Measurements from ENCODE around the gene OTOGL. TPM values are rescaled to one million over a fixed set of nuclear protein-coding genes. Genes with fewer than 3 reads are reported as not detected.

OTOGL gene
- total RNA-seq, 2 experiments from 2014 or later: not detected

DNA sequence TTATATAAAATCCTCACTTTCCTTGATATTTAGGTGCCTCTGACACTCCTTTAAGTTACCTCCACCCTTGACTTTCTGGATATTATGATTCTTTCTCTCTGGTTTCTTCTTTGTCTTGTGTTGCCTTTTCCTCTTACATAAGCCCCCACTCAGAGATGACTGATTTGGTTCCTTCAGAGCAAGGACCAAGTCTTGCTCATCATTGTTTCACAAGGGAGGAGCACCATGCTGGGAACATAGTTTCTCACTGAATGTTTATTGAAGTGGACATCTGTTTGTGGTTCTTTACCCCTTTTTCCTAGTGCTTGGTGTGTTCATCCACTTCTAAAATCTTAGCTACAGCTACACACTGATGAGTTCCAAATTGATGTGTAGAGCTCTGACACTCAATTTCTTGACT, 183.4 kb downstream of the OTOGL start:
- intact Hi-C loops (cut with micrococcal nuclease; ENCODE audit: unreplicated experiment): no loop called here
- no TSS peak for BruUV-seq (replicated peaks)
- POLR2A ChIA-PET: no interaction called here
- Histone ChIP-seq H3K36me3 (ENCODE audit: insufficient read depth, low read length) (no peaks in the 10 kb centered on the region), H3K79me2 (ENCODE audit: insufficient read depth, low read depth, low read length) (no peaks in the 10 kb centered on the region), H4K20me1 (ENCODE audit: insufficient read depth, low read length) (no peaks in the 10 kb centered on the region), H3K4me1 (ENCODE audit: insufficient read depth, low read length, poor library complexity, severe bottlenecking) (no peaks in the 10 kb centered on the region), H3K4me2 (ENCODE audit: low read length) (no peak overlapping the region), H3K9me3 (ENCODE audit: low read length) (no peaks in the 10 kb centered on the region), H3K27ac (ENCODE audit: low read depth, low read length, poor library complexity, severe bottlenecking) (no peak overlapping the region), H3K4me3 (ENCODE audit: low read depth, low read length, poor library complexity, severe bottlenecking) (no peak overlapping the region), H2AFZ (ENCODE audit: low read length) (no peak overlapping the region), H3K9me2 (ENCODE audit: insufficient read depth, low read length) (no peaks in the 10 kb centered on the region)
- CTCF ChIA-PET (ENCODE audit: unreplicated experiment): no interaction called here
- no peak for TF ChIP-seq EZH2phosphoT487 (IDR thresholded peaks at IDR 0.05; ENCODE audit: borderline replicate concordance, low read depth, low read length)
- TF ChIP-seq CTCF (conservative IDR thresholded peaks at IDR 0.05; ENCODE audit: low read length): no peak
- DNase-seq (ENCODE audit: low spot score): no peak

DNA sequence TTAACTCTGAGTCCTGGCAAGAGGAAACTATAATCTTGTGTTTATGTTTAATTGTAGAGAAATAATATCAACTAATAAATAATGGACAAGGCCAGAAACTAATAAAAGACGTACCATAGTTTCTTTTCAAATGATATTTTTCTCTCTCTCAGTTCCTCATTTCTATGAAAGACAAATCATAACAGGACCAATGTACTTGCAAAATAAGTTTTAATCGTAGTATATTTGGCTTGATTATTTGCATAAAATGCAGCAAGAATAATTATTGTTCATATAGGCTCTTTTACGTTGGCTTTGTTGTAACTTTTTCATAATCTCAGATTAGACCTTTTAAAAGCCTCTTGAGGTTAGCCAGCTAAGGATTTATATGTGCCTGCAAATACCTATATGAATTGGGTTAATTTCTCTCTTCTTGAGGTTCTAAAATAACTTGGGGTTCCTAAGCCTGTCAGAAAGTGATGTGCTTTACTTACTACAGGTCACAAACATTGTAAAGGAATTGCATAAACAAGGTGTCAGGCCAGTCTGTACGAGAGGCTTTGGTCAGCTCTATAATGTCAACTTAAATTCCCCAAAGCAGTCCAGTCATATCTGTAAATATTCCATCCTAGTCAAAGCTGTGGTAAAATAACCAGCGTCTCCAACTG, 191.9 kb downstream of the OTOGL start:
- Histone ChIP-seq H3K4me1 (ENCODE audit: insufficient read depth, low read length, poor library complexity, severe bottlenecking) (no peaks in the 10 kb centered on the region), H3K27ac (ENCODE audit: low read depth, low read length, poor library complexity, severe bottlenecking) (no peak overlapping the region), H3K9me2 (ENCODE audit: insufficient read depth, low read length) (no peaks in the 10 kb centered on the region), H3K4me3 (ENCODE audit: low read depth, low read length, poor library complexity, severe bottlenecking) (no peak overlapping the region), H3K79me2 (ENCODE audit: insufficient read depth, low read depth, low read length) (no peaks in the 10 kb centered on the region), H3K9me3 (ENCODE audit: low read length) (no peaks in the 10 kb centered on the region), H4K20me1 (ENCODE audit: insufficient read depth, low read length) (no peaks in the 10 kb centered on the region), H3K36me3 (ENCODE audit: insufficient read depth, low read length) (no peaks in the 10 kb centered on the region), H3K4me2 (ENCODE audit: low read length) (no peak overlapping the region), H2AFZ (ENCODE audit: low read length) (no peak overlapping the region)
- TF ChIP-seq CTCF (conservative IDR thresholded peaks at IDR 0.05; ENCODE audit: low read length) (no peak), EZH2phosphoT487 (IDR thresholded peaks at IDR 0.05; ENCODE audit: borderline replicate concordance, low read depth, low read length) (no peak)
- intact Hi-C loops (cut with micrococcal nuclease; ENCODE audit: unreplicated experiment): no loop called here
- POLR2A ChIA-PET: interaction anchor here (0.8 kb wide), 1 partner anchor 30 kb away, joined by 3 read pairs; no protein-coding TSS in a partner anchor
- no TSS peak for BruUV-seq (replicated peaks)
- CTCF ChIA-PET (ENCODE audit: unreplicated experiment): no interaction called here
- DNase-seq (ENCODE audit: low spot score): no peak

DNA sequence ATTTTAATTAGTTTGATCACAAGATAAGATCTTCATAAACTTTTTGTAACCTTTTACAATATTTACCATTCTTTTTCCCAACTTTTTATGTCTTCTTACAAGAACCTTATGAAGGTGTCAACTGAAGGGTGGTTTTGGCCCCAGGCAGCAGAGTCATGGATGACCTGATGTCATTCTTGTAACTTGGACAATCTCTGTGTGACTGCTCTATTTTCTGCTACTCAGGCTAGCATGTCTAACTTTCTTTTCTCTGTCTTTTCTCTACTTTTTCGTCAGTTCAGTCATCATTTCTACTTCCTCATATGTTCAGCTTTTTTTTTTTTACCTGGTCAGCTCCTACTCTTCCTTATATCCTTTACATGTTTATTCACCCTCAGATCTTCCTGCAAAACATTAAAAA, 194.0 kb downstream of the OTOGL start:
- H3K4me2 ChIP-seq (ENCODE audit: low read length): no peak overlapping the region
- no peaks in the 10 kb centered on the region for H3K79me2 ChIP-seq (ENCODE audit: insufficient read depth, low read depth, low read length)
- no peaks in the 10 kb centered on the region for H4K20me1 ChIP-seq (ENCODE audit: insufficient read depth, low read length)
- H3K27ac ChIP-seq (ENCODE audit: low read depth, low read length, poor library complexity, severe bottlenecking): no peak overlapping the region
- ChIA-PET POLR2A (interaction anchor here (0.5 kb wide), 1 partner anchor 560 kb away, joined by 3 read pairs; no protein-coding TSS in a partner anchor), CTCF (ENCODE audit: unreplicated experiment) (no interaction called here)
- DNase-seq (ENCODE audit: low spot score): no peak
- no peaks in the 10 kb centered on the region for H3K9me2 ChIP-seq (ENCODE audit: insufficient read depth, low read length)
- H3K9me3 ChIP-seq (ENCODE audit: low read length): no peaks in the 10 kb centered on the region
- no TSS peak for BruUV-seq (replicated peaks)
- H3K4me1 ChIP-seq (ENCODE audit: insufficient read depth, low read length, poor library complexity, severe bottlenecking): no peaks in the 10 kb centered on the region
- no peak overlapping the region for H3K4me3 ChIP-seq (ENCODE audit: low read depth, low read length, poor library complexity, severe bottlenecking)
- no peak overlapping the region for H2AFZ ChIP-seq (ENCODE audit: low read length)
- TF ChIP-seq EZH2phosphoT487 (IDR thresholded peaks at IDR 0.05; ENCODE audit: borderline replicate concordance, low read depth, low read length) (no peak), CTCF (conservative IDR thresholded peaks at IDR 0.05; ENCODE audit: low read length) (no peak)
- intact Hi-C loops (cut with micrococcal nuclease; ENCODE audit: unreplicated experiment): no loop called here
- H3K36me3 ChIP-seq (ENCODE audit: insufficient read depth, low read length): no peaks in the 10 kb centered on the region
